ENCODE measurements around the gene CCDC178.

DNA sequence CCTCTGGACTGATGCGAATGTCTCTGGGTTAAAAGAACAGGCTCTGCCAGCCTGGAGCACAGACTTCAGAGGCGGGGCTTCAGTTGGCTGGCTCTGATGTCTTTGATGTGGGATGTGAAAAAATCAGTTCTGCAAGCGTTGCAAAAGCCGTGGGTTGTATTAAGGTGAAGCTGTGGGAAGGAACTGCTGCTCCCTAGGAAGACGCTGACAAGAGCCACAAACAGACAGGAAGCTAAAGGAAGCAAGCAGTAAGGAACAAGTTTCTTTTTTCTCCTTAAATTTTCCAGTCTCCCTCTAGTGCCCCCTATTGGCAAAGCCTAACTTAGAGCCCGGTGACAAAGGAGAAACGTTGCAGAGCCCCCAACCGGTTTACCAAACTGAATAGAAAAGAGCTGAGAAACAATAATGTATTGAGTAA is 239.0 kb downstream of the CCDC178 start:
- no peak for TF ChIP-seq EZH2 (IDR thresholded peaks at IDR 0.05)
- TF ChIP-seq POLR2AphosphoS5 (IDR thresholded peaks at IDR 0.05; ENCODE audit: borderline replicate concordance, low read depth, low read length), result no peak
- no peak for TF ChIP-seq FOXP2 (optimal IDR thresholded peaks at IDR 0.05; ENCODE audit: control extremely low read depth, extremely low read length, insufficient read depth)

All from SK-N-MC (cell line).